ENCODE data around the gene SLC5A10.
A peak's percentile ranks its signal among the peaks of the same experiment; 100 is the strongest.

The SLC5A10 gene

GRCh38 chr17:19003543-19004420 lies 51.8 kb downstream of the SLC5A10 start:
- peak; percentile 76 for DNase-seq (ENCODE audit: low spot score)

- DNase-seq (ENCODE audit: low spot score), result peak; percentile 89
Observed at GRCh38 chr17:19004421-19005136, 52.6 kb downstream of the SLC5A10 start, which contains the start of gene FAM83G. FAM83G (minus strand) TSS chr17:19004764; CDS start chr17:19004041, 723 bp downstream.

- DNase-seq (ENCODE audit: low spot score), result no peak
Observed at GRCh38 chr17:19005137-19005773, 53.3 kb downstream of the SLC5A10 start.

GRCh38 chr17:19005789-19006430 lies 53.9 kb downstream of the SLC5A10 start:
- DNase-seq (ENCODE audit: low spot score), result no peak

GRCh38 chr17:19006698-19007097 lies 54.7 kb downstream of the SLC5A10 start:
- DNase-seq (ENCODE audit: low spot score), result no peak

GRCh38 chr17:19009970-19010369 lies 58.0 kb downstream of the SLC5A10 start:
- DNase-seq (ENCODE audit: low spot score), result no peak

GRCh38 chr17:19010729-19011505 lies 59.0 kb downstream of the SLC5A10 start:
- no peak for DNase-seq (ENCODE audit: low spot score)

GRCh38 chr17:19011581-19011980 lies 59.6 kb downstream of the SLC5A10 start:
- no peak for DNase-seq (ENCODE audit: low spot score)

- DNase-seq (ENCODE audit: low spot score), result no peak
Observed at GRCh38 chr17:19012171-19013080, 60.5 kb downstream of the SLC5A10 start.

GRCh38 chr17:19013226-19013625 lies 61.3 kb downstream of the SLC5A10 start:
- no peak for DNase-seq (ENCODE audit: low spot score)

- no peak for DNase-seq (ENCODE audit: low spot score)
Observed at GRCh38 chr17:19013806-19014627, 62.1 kb downstream of the SLC5A10 start.

- DNase-seq (ENCODE audit: low spot score), result no peak
Observed at GRCh38 chr17:19014628-19015215, 62.8 kb downstream of the SLC5A10 start.

- DNase-seq (ENCODE audit: low spot score), result no peak
Observed at GRCh38 chr17:19015428-19015827, 63.5 kb downstream of the SLC5A10 start.

- DNase-seq (ENCODE audit: low spot score), result no peak
Observed at GRCh38 chr17:19016297-19016696, 64.3 kb downstream of the SLC5A10 start.

- no peak for DNase-seq (ENCODE audit: low spot score)
Observed at GRCh38 chr17:19016881-19017280, 64.9 kb downstream of the SLC5A10 start.

GRCh38 chr17:19017401-19017800 lies 65.4 kb downstream of the SLC5A10 start:
- DNase-seq (ENCODE audit: low spot score), result no peak

- no peak for DNase-seq (ENCODE audit: low spot score)
Observed at GRCh38 chr17:19017804-19018599, 66.0 kb downstream of the SLC5A10 start.

GRCh38 chr17:19018600-19018950 lies 66.6 kb downstream of the SLC5A10 start:
- no peak for DNase-seq (ENCODE audit: low spot score)

Data from AG08396 (cell line).